Stimulated activated CD4-positive, alpha-beta T cell treated with anti-CD3 and anti-CD28 coated beads, Interleukin-15, amount 100 ng/mL, for 24 hours (primary cell): ENCODE measurements around the gene LSM14B.
"Not testable (repeated sequence)": the region's sequence is repeated elsewhere in the genome, so short reads cannot be mapped to it uniquely, and the experiment has no call there.

ENCODE experiments used
- DNase-seq: peaks from one replicate; pipeline ENCODE4 v3.0.0-alpha.2; 2020

LSM14B gene

DNA sequence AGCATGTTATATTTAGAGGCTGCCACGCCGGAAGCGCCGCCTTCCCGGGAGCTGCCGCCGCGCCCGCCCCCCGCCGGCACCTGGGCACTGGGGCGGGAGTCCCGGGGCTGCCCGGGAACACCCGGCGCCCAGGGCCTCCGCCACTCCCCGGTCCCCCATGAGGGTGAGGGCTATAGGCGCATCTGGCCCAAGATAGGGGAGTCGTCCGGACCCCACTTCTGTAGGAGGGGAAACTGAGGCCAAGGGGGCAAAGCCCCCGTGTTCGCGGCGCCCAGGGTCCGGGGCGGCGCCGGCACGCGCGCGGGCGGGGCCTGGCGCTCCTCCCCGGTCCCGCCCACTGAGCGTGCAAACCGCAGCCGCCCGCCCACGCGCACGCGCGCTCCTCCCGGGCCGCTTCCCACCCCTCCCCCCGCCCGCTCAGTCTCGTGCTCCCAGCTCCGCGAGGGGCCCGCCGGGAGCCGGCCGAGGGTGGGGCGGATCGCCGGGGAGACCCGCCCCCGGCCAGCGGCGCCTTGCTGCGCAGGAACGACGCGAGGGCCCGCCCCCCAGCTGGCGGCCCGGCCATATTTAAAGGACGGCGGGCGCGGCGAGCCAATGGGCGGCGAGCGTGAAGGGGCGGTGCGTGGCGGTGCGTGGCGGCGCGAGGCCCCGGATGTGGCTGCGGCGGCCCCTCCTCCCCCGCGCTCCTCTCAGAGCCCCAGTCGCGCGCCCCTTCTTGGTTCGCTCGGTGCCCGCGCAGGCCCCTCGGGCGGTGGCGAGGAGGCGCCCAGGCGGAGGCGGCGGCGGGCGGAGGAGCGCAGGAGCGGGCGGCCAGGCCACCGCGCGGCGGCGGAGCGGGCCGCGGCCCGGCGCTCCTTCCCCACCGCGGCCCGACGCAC is at the start of gene LSM14B:
LSM14B (plus strand) TSS at position 700 of the 878 bp plus-strand sequence. CDS start 192 bp downstream, outside the sequence.
- peak; percentile 97 for DNase-seq

- DNase-seq = no peak
Measured at GRCh38 chr20:62073323-62073722, 49.0 kb upstream of the LSM14B start.

GRCh38 chr20:62079166-62079565 is 43.1 kb upstream of the LSM14B start:
- no peak for DNase-seq

- no peak for DNase-seq
Measured at GRCh38 chr20:62080249-62080990, 41.9 kb upstream of the LSM14B start.

DNA sequence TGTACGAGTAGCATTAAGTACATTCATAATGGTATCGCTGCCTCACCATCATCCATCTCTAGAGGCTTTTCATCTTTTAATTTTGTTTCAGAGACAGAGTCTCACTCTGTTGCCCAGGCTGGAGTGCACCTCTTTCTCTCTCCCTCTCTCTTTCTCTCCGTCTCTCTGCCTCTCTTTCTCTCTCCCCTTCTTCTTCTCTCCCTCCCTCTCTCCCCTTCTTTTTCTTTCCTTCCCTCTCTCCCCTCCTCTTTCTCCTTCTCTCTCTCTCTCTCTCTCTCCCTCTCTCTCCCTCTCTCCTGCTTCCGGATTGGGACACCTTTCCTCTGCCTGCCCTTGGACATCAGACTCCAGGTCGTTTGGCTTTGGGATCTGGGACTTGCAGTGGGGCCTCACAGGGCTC is 39.0 kb upstream of the LSM14B start:
- no peak for DNase-seq

GRCh38 chr20:62084224-62084623 is 38.1 kb upstream of the LSM14B start:
- not testable (repeated sequence) for DNase-seq

DNA sequence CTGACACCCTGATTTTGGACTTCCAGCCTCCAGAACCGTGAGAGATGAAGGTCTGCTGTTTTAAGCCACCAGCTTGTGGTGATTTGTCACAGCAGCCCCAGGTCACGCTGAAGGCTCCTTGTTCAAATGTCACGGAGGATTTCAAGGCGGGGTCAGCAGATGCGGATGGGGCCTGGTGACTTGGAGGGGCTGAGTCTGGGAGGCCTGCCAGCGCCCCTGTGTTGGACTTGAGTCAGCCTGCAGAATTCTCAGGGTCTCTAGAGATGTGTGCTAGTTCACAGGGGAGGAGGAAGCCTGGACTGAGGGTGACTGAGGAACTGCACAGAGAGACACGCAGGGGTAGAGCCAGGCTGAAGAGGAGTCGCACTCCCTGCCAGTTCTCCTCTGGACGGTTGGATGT is 37.1 kb upstream of the LSM14B start:
- DNase-seq = no peak

- no peak for DNase-seq
Measured at GRCh38 chr20:62087227-62087626, 35.0 kb upstream of the LSM14B start.

DNA sequence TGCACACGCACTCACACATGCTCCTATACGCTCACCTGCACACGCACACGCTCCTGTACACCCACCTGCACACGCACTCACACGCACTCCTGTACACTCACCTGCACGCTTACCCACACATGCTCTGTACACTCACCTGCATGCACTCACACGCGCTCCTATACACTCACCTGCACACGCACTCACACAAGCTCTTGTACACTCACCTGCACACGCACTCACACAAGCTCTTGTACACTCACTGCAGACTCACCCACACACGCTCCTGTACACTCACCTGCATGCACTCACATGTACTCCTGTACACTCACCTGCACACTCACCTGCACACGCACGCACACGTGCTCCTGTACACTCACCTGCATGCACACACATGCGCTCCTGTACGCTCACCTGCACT is 34.6 kb upstream of the LSM14B start:
- DNase-seq = no peak

DNA sequence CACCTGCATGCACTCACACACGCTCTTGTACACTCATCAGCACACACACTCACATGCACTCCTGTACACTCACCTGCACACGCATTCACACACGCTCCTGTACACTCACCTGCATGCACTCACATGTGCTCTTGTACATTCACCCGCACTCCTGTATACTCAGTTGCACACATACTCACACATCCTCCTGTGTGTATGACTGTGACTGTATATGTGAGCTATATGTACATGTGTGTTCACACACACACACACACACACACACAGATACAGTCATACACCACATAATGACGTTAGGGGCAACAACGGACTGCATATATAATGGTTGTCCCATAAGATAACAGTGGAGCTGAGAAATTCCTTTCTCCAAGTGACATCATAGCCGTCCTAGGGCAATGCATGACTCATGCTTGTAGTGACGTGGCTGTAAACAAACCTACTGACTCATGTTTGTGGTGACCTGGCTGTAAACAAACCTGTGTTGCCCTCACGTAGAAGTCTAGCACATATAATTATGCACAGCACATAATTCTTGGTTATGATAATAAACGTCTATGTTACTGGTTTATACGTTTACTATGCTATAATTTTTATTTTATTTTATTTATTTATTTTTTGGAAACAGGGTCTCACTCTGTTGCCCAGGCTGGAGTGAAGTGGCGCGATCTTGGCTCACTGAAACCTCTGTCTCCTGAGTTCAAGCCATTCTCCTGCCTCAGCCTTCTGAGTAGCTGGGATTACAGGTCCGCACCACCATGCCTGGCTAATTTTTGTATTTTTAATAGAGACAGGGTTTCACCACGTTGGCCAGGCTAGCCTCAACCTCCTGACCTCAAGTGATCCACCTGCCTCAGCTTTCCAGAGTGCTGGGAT is 33.8 kb upstream of the LSM14B start:
- DNase-seq = no peak

DNA sequence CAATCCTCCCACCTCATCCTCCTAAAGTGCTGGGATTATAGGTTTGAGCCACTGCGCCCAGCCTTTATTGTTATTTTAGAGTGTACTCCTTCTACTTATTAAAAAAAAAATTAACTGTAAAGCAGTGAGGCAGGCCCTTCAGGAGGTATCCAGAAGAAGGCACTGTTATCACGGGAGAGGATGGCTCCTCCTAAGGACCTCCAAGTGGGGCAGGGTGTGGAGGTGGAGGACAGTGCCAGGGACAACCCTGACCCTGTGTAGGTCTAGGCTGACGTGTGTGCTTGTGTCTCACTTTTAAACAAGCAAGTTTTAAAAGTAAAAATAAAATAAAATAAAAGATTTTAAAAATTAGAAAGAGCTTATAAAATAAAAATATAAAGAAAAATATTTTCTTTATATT is 32.9 kb upstream of the LSM14B start:
- no peak for DNase-seq

DNA sequence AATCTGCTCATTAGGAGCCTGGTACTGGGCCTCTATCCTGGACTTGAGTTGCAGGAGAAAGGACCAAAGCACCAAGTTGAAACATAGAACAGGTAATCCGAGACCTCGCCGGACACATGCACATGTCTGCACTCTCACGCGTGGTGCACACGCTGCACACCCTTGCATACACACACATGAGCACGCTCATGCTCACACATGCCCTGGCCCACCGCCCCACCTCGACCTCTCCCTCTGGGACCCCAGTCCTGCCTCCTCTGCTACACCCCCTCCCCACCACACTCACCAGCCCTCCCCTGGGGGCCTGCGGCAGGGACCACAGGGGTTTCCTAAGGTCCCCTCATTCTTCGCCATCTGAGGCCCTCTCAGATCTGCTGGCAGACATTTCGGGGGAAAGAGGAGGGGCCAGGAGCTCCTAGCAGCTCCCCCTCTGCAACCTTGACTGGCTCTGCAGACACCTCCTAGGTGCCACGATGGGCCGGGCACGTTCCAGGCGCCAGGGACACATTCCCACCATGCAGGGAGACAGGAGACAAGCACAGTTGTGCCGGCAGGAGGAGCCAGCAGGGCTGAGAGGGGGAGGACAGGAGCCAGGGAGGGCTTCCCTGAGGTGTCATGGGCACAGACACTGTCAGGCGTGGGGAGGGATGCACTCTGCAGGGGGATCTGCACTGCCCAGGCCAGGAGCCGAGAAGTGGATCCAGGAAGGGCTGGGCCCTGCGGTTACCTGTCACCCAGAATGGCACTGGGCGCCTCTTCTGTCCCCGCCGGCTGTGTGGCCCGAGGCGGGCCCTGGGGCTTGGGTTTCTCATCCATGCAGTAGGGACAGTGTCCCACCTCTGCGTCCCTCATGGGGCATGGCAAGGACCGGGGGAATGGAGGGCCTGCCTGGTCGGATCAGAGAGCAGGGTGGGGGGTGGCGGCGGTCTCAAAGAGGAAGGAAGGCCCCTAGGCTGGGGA is 25.6 kb upstream of the LSM14B start:
- no peak for DNase-seq

GRCh38 chr20:62097881-62098407 is 24.3 kb upstream of the LSM14B start:
- no peak for DNase-seq

DNA sequence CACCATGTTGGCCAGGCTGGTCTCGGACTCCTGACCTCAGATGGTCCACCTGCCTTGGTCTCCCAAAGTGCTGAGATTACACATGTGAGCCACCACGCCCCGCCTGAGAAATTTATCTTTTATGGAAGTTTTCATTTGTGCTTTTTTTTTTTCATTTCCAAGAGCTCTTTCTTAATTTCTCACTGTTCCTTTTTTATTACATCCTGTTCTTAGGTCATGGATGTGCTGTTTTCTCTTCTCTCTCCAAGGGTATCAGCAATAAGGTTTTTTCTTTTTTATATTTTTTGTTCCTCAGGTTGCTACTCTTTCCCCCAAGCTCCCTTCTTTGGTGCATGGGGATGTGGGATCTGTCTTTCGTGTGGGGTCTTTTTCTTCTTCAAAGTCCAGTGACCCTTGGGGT is 21.2 kb upstream of the LSM14B start:
- DNase-seq = no peak

GRCh38 chr20:62103508-62104233 is 18.6 kb upstream of the LSM14B start:
- DNase-seq = no peak

GRCh38 chr20:62104234-62104789 is 18.0 kb upstream of the LSM14B start:
- no peak for DNase-seq

DNA sequence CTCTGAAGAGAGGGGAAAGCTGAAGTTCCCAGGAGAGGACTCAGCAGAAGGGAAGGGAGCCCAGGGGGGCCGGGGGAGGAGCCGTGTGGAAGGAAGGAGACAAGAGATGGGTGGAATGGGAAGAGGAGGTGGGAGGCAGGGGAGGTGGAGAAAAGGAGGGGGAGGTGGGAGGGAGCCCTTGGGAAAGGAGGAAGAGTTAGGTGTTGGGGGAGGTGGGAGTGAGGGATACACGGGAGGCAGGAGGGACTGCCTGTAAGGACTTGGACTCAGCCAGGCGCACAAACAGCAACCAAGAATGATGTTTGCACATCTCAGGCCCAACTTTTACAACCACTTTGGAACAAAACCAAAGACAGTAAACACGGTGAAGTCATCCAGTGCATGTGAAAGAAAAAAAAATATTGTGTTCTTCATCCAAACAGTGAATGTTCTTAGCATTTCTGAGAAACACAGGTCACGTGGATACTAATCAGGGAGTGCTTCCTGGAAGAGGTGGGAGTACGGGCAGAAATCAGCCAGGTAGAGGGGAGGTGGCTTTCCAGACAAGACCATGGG is 17.4 kb upstream of the LSM14B start:
- no peak for DNase-seq

DNA sequence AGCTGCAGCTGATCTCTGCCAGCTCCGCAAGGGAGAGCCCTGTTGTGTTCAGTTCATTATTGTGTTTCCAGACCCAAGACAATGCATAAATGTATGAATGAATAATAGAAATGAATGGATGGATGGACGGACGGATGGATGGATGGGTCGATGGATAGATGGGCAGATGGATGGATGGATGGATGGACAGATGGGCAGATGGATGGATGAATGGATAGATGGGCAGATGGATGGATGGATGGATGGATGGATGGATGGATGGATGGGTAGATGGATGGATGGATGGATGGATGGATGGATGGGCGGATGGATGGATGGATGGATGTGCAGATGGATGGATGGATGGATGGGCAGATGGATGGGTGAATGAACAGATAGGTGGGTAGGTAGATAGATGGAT is 16.7 kb upstream of the LSM14B start:
- DNase-seq = no peak

GRCh38 chr20:62111148-62111547 is 11.1 kb upstream of the LSM14B start:
- DNase-seq = no peak

GRCh38 chr20:62112368-62112767 is 9.9 kb upstream of the LSM14B start:
- DNase-seq = no peak
